H1 (cell line): ENCODE results near the gene IFT122. TPM values are rescaled to one million over a fixed set of nuclear protein-coding genes. Genes with fewer than 3 reads are reported as not detected.

ENCODE experiments used
- CTBP2 ChIP-seq: IDR thresholded peaks from 2 replicates; pipeline ENCODE4 v1.7.0; 2011; ENCODE audit warnings: borderline replicate concordance, mild to moderate bottlenecking, moderate library complexity, mixed read lengths, low read length; ENCODE audit not compliant: insufficient read depth, insufficient read length
- GTF2F1 ChIP-seq: IDR thresholded peaks from 2 replicates; pipeline ENCODE4 v1.6.1; 2012; ENCODE audit warnings: low read depth, low read length, improper control_type of control experiment, borderline replicate concordance
- polyA plus RNA-seq, 7 experiments: library from polyadenylated mRNA; depleted of rRNA in 3 of 7; stranded (reverse) in 5 of 7; unstranded in 2 of 7; fragments of >200 nt in 5 of 7; fragments of 200-250 nt in 2 of 7; gene quantifications; 1 replicate in 5 of 7; 2 replicates in 1 of 7; 4 replicates in 1 of 7; pipeline versions ENCODE4 v1.2.1 to v1.2.3, GENCODE V29; 2011 to 2013; ENCODE audit warnings: missing spikeins in 2 of 7, mixed read lengths in 2 of 7
- total RNA-seq: library from RNA; stranded (reverse); fragmentation: NEBNext Ultra II Directional; extraction: Animal tissue kit (Norgen Biotek cat#: 25700); gene quantifications from 2 replicates; pipeline ENCODE4 v1.2.1, GENCODE V29; 2021

The IFT122 gene
- total and polyA plus RNA-seq, 2 of the 8 experiments (the other 6 are each of a cell fraction or from before 2014, with no cell fraction given) = 23.7 to 25.1 TPM

GRCh38 chr3:129549006-129549800, 109.2 kb downstream of the IFT122 start (continued):
- TF ChIP-seq CTBP2 (no peak), GTF2F1 (no peak)
